Occipital lobe (tissue), 2 donors: ENCODE results near the gene KLHL18. TPM values are rescaled to one million over a fixed set of nuclear protein-coding genes. Genes with fewer than 3 reads are reported as not detected.
A peak's percentile ranks its signal among the peaks of the same experiment; 100 is the strongest.
"Not testable (repeated sequence)": the region's sequence is repeated elsewhere in the genome, so short reads cannot be mapped to it uniquely, and the experiment has no call there.

Experiments
- DNase-seq: peaks from one replicate; lab custom pipeline; 2025; lab: John Stamatoyannopoulos, UW
- total RNA-seq: library from RNA; depleted of rRNA; stranded (reverse); fragments of >200 nt; gene quantifications from one replicate; pipeline ENCODE4 v1.2.3, GENCODE V29; 2014

The KLHL18 gene
- total RNA-seq, 1 donor from 2014 or later: 26.5 TPM

- DNase-seq: no peak
Measured at GRCh38 chr3:47313341-47314055, 30.8 kb downstream of the KLHL18 start.

- no peak for DNase-seq
Measured at GRCh38 chr3:47314056-47314764, 31.5 kb downstream of the KLHL18 start.

DNA sequence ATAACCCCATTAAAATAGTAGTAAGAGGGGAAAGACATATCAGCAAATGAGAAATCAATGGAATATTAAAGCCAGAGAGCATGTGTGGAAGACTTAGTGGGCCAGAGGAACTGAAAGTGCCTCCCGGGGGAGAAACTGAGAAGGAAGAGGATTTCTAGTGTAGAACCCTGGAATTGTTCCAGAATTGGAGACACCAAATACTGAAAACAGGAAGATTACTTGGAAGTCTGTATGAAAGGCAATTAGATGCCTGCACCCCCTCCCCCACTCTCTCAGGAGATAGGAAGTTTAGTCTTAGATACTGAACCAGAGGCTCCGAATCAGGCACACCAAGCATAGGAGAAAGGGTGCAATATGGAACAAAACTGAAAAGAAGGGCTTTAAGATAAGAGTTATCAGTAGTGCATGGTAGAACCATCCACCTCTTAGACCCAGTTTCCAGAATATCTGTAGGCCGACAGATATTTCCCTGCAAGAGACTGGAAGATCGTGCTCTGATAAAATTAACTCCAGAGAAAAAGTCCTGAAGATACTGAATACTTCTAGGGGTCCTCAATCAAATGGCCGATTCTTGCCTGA, 32.4 kb downstream of the KLHL18 start:
- no peak for DNase-seq

DNA sequence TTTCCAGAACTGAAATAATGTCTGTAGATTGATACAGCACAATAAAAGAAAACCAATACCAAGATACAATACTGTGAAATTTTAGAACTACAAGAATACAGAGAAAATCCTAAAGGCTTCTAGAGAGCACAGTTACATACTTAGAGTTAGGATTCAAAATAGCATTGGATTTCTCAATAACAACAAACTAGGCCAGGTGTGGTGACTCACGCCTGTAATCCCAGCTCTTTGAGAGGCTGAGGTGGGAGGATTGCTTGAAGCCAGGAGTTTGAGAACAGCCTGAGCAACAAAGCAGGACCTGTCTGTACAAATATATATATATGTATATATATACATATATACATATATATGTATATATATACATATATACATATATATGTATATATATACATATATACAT, 33.4 kb downstream of the KLHL18 start:
- DNase-seq: not testable (repeated sequence)

GRCh38 chr3:47318916-47319315, 36.2 kb downstream of the KLHL18 start:
- DNase-seq: no peak

- no peak for DNase-seq
Measured at GRCh38 chr3:47319956-47320355, 37.2 kb downstream of the KLHL18 start.

DNA sequence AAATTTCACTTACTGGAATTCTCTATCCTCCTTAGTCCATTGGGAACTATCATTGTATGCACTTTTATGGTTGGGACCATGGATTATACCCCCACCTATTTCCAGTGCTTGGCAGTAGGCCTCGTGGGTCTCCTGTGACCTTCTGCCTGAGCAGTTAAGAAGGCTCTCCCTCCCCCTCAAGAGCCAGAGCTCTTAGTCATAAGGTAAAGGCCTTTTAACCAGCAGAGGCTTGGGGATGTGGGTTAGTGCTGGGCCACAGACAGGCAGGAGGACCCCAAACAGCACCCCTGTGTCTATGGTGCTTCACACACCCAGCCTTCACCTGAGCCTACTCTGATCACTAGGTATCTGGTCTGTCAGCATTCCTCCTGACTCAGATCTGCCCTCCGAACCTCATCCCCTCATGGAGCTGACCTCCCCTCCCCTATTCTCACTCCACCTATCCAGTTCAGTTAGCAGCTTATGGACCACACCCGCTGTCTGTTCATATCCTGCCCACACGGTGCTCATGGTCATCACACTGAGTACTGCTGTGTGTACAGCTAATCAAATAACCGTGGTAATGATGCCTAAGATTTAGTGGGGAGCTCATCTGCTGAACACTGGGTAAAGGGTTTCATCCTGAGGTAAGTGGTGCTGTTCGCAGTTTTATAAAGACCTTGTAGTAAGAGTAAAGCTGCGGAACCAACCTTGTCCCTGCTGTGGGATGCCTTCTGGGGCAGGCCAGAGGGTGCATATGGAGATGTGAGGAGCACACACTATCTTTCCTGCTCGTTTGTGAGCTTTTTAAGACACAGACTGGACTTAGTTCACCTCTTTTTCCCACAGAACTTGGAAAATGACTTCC, 40.9 kb downstream of the KLHL18 start:
- DNase-seq: no peak

GRCh38 chr3:47324278-47324865, 41.6 kb downstream of the KLHL18 start:
- DNase-seq: peak; percentile 16

- no peak for DNase-seq
Measured at GRCh38 chr3:47333907-47334306, 51.2 kb downstream of the KLHL18 start.

GRCh38 chr3:47337656-47338055, 54.9 kb downstream of the KLHL18 start:
- DNase-seq: no peak

GRCh38 chr3:47339951-47340350, 57.2 kb downstream of the KLHL18 start:
- DNase-seq: no peak

DNA sequence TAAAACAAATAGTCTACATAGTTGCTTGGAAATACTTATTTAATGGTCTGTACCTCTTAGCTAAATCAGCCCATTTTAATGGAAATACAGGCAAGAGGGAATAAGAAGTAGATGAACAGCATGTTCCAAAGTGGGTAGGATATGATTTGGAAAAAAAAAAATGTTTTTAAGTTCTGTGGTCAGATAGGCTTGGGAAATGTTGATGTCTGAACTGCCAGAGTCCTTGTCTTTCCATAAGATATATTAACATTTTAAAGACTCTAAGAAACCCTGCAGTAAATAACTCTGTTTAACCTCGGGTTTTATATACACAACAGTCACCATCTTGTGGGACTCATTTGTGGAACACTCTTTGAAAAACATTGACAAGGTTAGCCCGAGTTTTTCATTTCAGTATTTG, 58.1 kb downstream of the KLHL18 start:
- no peak for DNase-seq

GRCh38 chr3:47342151-47342550, 59.4 kb downstream of the KLHL18 start:
- DNase-seq: no peak

DNA sequence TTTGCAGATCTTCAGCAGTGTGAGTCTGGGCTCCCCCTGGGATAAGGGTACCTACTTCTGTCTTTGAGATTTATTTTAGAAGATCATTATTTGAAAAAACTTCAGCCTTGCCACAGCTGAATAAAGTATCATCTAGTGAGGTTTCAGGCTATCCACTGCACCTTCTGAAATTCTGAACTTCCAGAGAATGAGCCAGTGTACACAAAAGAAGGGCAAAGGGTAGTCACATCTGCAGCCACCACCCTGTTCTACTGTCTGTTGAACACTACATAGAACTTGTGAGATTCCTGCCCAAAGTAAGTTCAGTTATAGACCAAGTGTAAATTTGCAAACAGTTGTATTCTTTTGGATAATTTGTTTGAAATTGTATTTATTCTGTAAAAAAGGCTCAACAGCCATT, 60.1 kb downstream of the KLHL18 start:
- DNase-seq: no peak

- DNase-seq: no peak
Measured at GRCh38 chr3:47343471-47343971, 60.8 kb downstream of the KLHL18 start.

- DNase-seq: no peak
Measured at GRCh38 chr3:47344971-47345370, 62.2 kb downstream of the KLHL18 start.

GRCh38 chr3:47347217-47347801, 64.6 kb downstream of the KLHL18 start:
- DNase-seq: no peak

DNA sequence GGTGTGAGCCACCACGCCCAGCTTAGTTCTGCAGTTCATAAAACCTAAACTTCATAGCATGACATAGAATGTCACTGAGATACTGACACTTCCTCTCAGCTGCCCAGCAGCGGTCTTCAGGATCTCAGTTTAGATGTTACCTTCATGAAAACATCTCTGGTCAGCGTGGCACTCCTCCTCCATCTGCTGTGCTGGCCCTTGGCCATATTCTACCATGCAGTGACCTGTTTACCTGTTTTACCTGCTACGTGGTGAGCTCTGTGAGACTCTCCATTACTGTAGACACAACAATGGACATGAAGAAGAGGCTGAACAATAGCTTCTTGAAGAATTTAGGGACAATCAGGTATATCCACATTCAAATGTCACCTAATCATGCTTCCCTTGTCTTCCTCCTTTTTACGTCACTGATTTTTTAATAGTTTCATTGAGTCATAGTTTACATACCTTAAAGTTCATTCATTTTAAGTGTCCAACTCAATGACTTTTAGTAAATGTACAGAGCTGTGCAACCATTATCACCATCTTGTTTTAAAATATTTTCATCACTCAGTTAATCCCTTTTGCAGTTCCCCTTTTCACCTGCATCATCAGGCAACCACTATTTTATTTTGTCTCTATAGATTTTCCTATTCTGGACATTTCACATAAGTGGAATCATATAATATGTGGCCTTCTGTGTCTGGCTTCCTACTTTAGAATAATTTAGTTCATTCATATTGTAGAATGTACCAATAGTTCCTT, 65.8 kb downstream of the KLHL18 start:
- no peak for DNase-seq

GRCh38 chr3:47355010-47355409, 72.3 kb downstream of the KLHL18 start:
- DNase-seq: no peak

DNA sequence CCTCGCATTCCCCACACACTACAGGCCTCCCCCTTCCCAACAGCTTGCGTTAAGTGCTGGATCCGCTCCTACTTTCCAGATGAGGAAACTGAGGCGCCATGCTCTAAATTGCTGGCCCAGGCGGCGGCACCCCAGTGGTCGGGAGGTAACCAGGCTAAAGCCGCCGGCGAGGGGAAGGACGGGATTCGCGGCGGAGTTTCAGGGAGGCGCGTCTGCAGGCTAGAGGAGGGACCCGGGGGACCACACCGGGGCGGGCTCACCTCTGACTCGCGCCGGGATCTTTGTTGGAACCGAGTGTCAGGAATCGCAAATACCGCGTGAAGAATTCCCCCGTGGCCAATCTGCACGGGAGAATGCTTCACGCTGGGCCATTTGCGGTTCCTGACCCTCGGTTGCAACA, 73.5 kb downstream of the KLHL18 start:
- no peak for DNase-seq
